Endothelial cell of umbilical vein (primary cell): Measurements from ENCODE around the gene UVRAG. TPM values are rescaled to one million over a fixed set of nuclear protein-coding genes. Genes with fewer than 3 reads are reported as not detected.

Source experiments
- BruUV-seq: library from RNA; stranded (reverse); fragments of 400-500 nt; replicated peaks from 2 replicates; lab custom pipeline; 2021; lab: Mats Ljungman, UMichigan
- CTCF ChIA-PET: fragments of 300-600, 350-600 bp; sonication (Branson Sonifier 250); formaldehyde crosslinking; loops from one replicate; lab custom pipeline; 2021; ENCODE audit warnings: antibody characterized with exemption, inconsistent platforms; lab: Charles Lee
- POLR2A ChIA-PET: fragments of 300-600, 350-600 bp; sonication (Branson Sonifier 250); formaldehyde crosslinking; loops from one replicate; lab custom pipeline; 2021; ENCODE audit warnings: antibody characterized with exemption, inconsistent platforms; lab: Charles Lee
- DNase-seq: peaks from one replicate; pipeline ENCODE4 v3.0.0-alpha.2; 2011; ENCODE audit warnings: low read depth, low spot score
- FAIRE-seq: peaks from 2 replicates; lab custom pipeline; 2011; peaks lifted over from hg19 to GRCh38; lab: Jason Lieb, UNC
- H2AFZ ChIP-seq: 2 replicates; pipeline ENCODE4 v1.6.0; 2012; ENCODE audit warnings: low read depth, low read length, control low read depth, inconsistent platforms
- H3K27ac ChIP-seq: 2 replicates; pipeline ENCODE4 v1.5.1; 2011; ENCODE audit warnings: low read depth, mild to moderate bottlenecking, control low read depth, low read length, moderate library complexity; ENCODE audit not compliant: insufficient read depth
- H3K27me3 ChIP-seq, 2 experiments: 2 replicates each; pipeline versions ENCODE4 v1.6.0 to v1.6.1; 2011; ENCODE audit warnings: low read length in 2 of 2, mixed read lengths in 1 of 2; ENCODE audit not compliant: control insufficient read depth in 2 of 2, insufficient read depth in 2 of 2
- H3K36me3 ChIP-seq, 2 experiments: 2 replicates in 1 of 2; 3 replicates in 1 of 2; pipeline ENCODE4 v1.5.1; 2011; ENCODE audit warnings: low read length in 2 of 2, mild to moderate bottlenecking in 1 of 2, moderate library complexity in 1 of 2; ENCODE audit not compliant: control insufficient read depth in 2 of 2, insufficient read depth in 2 of 2; ENCODE audit errors: extremely low read depth in 1 of 2
- H3K4me1 ChIP-seq: 3 replicates; pipeline ENCODE4 v1.5.1; 2011; ENCODE audit warnings: mild to moderate bottlenecking, low read length; ENCODE audit not compliant: control insufficient read depth, insufficient read depth; ENCODE audit errors: extremely low read depth
- H3K4me2 ChIP-seq: 2 replicates; pipeline ENCODE4 v1.6.1; 2011; ENCODE audit warnings: low read length, control low read depth, mixed read lengths; ENCODE audit not compliant: insufficient read depth
- H3K4me3 ChIP-seq, 3 experiments: fragments of 200-600 bp in 1 of 3; sonication (generic), shearing (Covaris generic) in 1 of 3; replicated peaks in 1 of 3; 2 replicates each; pipeline ENCODE4 v1.5.1; 2011 to 2016; ENCODE audit warnings: control low read depth in 3 of 3, low read length in 3 of 3, mild to moderate bottlenecking in 2 of 3, inconsistent platforms in 1 of 3, low read depth in 1 of 3, moderate library complexity in 1 of 3; ENCODE audit not compliant: insufficient read depth in 1 of 3
- H3K79me2 ChIP-seq: 2 replicates; pipeline ENCODE4 v1.6.0; 2012; ENCODE audit warnings: low read length, inconsistent platforms; ENCODE audit not compliant: control insufficient read depth, insufficient read depth
- H3K9ac ChIP-seq: replicated peaks from 2 replicates; pipeline ENCODE3; 2011; ENCODE audit warnings: low read length, control low read depth; ENCODE audit not compliant: insufficient read depth; ENCODE audit errors: extremely low read depth
- H3K9me1 ChIP-seq: replicated peaks from 3 replicates; pipeline ENCODE4 v1.6.0; 2011; ENCODE audit warnings: mild to moderate bottlenecking, low read length; ENCODE audit not compliant: control insufficient read depth, insufficient read depth; ENCODE audit errors: extremely low read depth
- H3K9me3 ChIP-seq: replicated peaks from 2 replicates; pipeline ENCODE4 v1.5.1; 2012; ENCODE audit warnings: low read length, inconsistent platforms; ENCODE audit not compliant: control insufficient read depth, insufficient read depth
- H4K20me1 ChIP-seq: replicated peaks from 2 replicates; pipeline ENCODE3; 2011; ENCODE audit warnings: mild to moderate bottlenecking, low read length; ENCODE audit not compliant: control insufficient read depth, insufficient read depth; ENCODE audit errors: extremely low read depth
- EZH2 ChIP-seq: IDR thresholded peaks from 2 replicates; pipeline ENCODE4 v1.6.1; 2012; ENCODE audit warnings: borderline replicate concordance, low read depth, mild to moderate bottlenecking, moderate library complexity, low read length, inconsistent platforms; ENCODE audit not compliant: severe bottlenecking
- FOS ChIP-seq: IDR thresholded peaks from 2 replicates; pipeline ENCODE4 v1.6.1; 2011; ENCODE audit warnings: mild to moderate bottlenecking, low read length, moderate library complexity, borderline replicate concordance; ENCODE audit not compliant: insufficient read depth
- GATA2 ChIP-seq: IDR thresholded peaks from 2 replicates; pipeline ENCODE4 v1.7.0; 2011; ENCODE audit warnings: low read depth, mild to moderate bottlenecking, moderate library complexity, mixed read lengths, low read length; ENCODE audit not compliant: insufficient read length, insufficient read depth
- JUN ChIP-seq: IDR thresholded peaks from 2 replicates; pipeline ENCODE4 v1.6.1; 2011; ENCODE audit warnings: borderline replicate concordance, low read depth; ENCODE audit not compliant: insufficient read length, insufficient read depth
- MYC ChIP-seq: IDR thresholded peaks from one replicate; pipeline ENCODE4 v1.6.1; 2011; ENCODE audit warnings: mild to moderate bottlenecking, low read depth, low read length
- POLR2A ChIP-seq: IDR thresholded peaks from 2 replicates; pipeline ENCODE4 v1.6.1; 2012; ENCODE audit warnings: low read depth, mild to moderate bottlenecking, control low read depth, low read length
- POLR2AphosphoS5 ChIP-seq: IDR thresholded peaks from 2 replicates; pipeline ENCODE4 v1.6.1; 2012; ENCODE audit warnings: low read depth, mild to moderate bottlenecking, control low read depth, low read length, moderate library complexity; ENCODE audit not compliant: insufficient read depth
- dilution Hi-C: fragments of 300-500 bp; cut with MboI; formaldehyde crosslinking; loops from one replicate; pipeline ENCODE4 v1.15.0; 2019; ENCODE audit warnings: low sequenced_read_pairs; ENCODE audit not compliant: extremely low pct_ligation_motif_present
- intact Hi-C: fragments of 100-400 bp; cut with micrococcal nuclease; formaldehyde crosslinking; loops from one replicate; pipeline ENCODE4 v1.10.0; 2022
- polyA plus RNA-seq, 4 experiments: library from polyadenylated mRNA; depleted of rRNA in 3 of 4; stranded (reverse) in 3 of 4; unstranded in 1 of 4; fragments of >200 nt; gene quantifications; 2 replicates each; pipeline versions ENCODE4 v1.2.1 to v1.2.3, GENCODE V29; 2011 to 2012; ENCODE audit warnings: missing spikeins in 1 of 4
- total RNA-seq: library from RNA; stranded (reverse); gene quantifications from 2 replicates; pipeline ENCODE4 v1.2.3, GENCODE V29; 2021
- TF ChIP-seq, protein P1 (sequence below): IDR thresholded peaks from 2 replicates; pipeline ENCODE4 v1.6.1; 2011; ENCODE audit not compliant: insufficient read depth, insufficient read length
- TF ChIP-seq, protein P2 (sequence below), 2 donors: IDR thresholded peaks; 1 replicate in 1 of 2; 2 replicates in 1 of 2; pipeline ENCODE4 v1.5.1; 2011; ENCODE audit warnings: low read length in 2 of 2, mild to moderate bottlenecking in 2 of 2, moderate library complexity in 2 of 2, control low read depth in 1 of 2, inconsistent platforms in 1 of 2, low read depth in 1 of 2; ENCODE audit not compliant: insufficient read depth in 1 of 2; ENCODE audit errors: extremely low read depth in 1 of 2

The UVRAG gene
- total and polyA plus RNA-seq, 2 donors (not counting 3 experiments of a cell fraction or from before 2014, with no cell fraction given) = 21.2 to 65.6 TPM

DNA sequence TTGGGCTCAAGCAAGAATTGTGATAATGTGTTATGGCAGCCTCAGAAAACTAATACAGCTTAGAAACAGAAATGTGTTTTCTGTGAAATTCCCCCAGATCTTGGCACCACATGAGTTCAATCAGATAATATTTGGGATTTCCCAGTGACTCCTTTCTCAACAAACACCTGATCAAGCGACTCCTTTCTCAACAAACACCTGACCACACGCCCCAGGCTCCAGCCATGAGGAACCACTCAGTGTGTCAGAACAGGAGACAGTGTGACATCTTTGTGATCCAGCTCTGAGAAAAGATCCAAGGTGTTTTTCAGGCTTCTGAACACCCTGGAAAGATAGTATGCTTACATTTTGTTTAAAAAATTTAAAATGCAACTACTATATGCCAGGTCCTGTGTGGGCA, 1.9 kb upstream of the UVRAG start:
- Histone ChIP-seq H3K9me1 (no peaks in the 10 kb centered on the region), H3K36me3 (no peaks in the 10 kb centered on the region), H3K9ac (peak overlapping the region; percentile 68), H3K4me1 (peaks cover 33% of the 10 kb centered on the region), H3K4me2 (peak overlapping the region; percentile 81), H3K79me2 (peaks cover 30% of the 10 kb centered on the region), H2AFZ (no peak overlapping the region), H4K20me1 (no peaks in the 10 kb centered on the region), H3K4me3 (peak overlapping the region in 1 of 3 experiments; percentile 8), H3K9me3 (no peaks in the 10 kb centered on the region), H3K27me3 (no peaks in the 10 kb centered on the region), H3K27ac (peak overlapping the region; percentile 99)
- no TSS peak for BruUV-seq
- ChIA-PET POLR2A (interaction anchor here (0.6 to 2.5 kb wide), 3 partner anchors 14 to 782 kb away, joined by 3 to 18 read pairs (median 5); no protein-coding TSS in a partner anchor), CTCF (interaction anchor here (0.7 to 5.9 kb wide), 12 partner anchors 11 to 339 kb away, joined by 3 to 59 read pairs (median 10); no protein-coding TSS in a partner anchor)
- FAIRE-seq (no peak), DNase-seq (no peak)
- intact Hi-C loops = loop anchor here (1.0 to 5.0 kb wide), 3 partner anchors 10 to 39 kb away; no protein-coding TSS in a partner anchor
- TF ChIP-seq, protein P1, sequence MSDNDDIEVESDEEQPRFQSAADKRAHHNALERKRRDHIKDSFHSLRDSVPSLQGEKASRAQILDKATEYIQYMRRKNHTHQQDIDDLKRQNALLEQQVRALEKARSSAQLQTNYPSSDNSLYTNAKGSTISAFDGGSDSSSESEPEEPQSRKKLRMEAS = no peak
- TF ChIP-seq MYC = no peak
- no peak for TF ChIP-seq FOS
- TF ChIP-seq POLR2AphosphoS5 = no peak
- TF ChIP-seq, protein P2, sequence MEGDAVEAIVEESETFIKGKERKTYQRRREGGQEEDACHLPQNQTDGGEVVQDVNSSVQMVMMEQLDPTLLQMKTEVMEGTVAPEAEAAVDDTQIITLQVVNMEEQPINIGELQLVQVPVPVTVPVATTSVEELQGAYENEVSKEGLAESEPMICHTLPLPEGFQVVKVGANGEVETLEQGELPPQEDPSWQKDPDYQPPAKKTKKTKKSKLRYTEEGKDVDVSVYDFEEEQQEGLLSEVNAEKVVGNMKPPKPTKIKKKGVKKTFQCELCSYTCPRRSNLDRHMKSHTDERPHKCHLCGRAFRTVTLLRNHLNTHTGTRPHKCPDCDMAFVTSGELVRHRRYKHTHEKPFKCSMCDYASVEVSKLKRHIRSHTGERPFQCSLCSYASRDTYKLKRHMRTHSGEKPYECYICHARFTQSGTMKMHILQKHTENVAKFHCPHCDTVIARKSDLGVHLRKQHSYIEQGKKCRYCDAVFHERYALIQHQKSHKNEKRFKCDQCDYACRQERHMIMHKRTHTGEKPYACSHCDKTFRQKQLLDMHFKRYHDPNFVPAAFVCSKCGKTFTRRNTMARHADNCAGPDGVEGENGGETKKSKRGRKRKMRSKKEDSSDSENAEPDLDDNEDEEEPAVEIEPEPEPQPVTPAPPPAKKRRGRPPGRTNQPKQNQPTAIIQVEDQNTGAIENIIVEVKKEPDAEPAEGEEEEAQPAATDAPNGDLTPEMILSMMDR (IDR thresholded peaks at IDR 0.05; ENCODE audit: extremely low read depth in 1 of 2, insufficient read depth in 1 of 2, low read depth in 1 of 2, low read length in 2 of 2) = no peak
- no peak for TF ChIP-seq POLR2A
- no peak for TF ChIP-seq GATA2
- no peak for TF ChIP-seq JUN
- TF ChIP-seq EZH2 = no peak
- dilution Hi-C loops = no loop called here
